Stimulated activated naive CD8-positive, alpha-beta T cell treated with anti-CD3 and anti-CD28 coated beads, Interleukin-15, amount 100 ng/mL, for 72 hours (primary cell): ENCODE data around the gene ALX1.
"Not testable (repeated sequence)": the region's sequence is repeated elsewhere in the genome, so short reads cannot be mapped to it uniquely, and the experiment has no call there.

Experiments used
- ATAC-seq: fragments of 150-1000 bp; cut with Tn5 transposase; 2 replicates; pipeline ENCODE4 v1.10.0; 2021; ENCODE audit warnings: mild to moderate bottlenecking, moderate library complexity
- DNase-seq, 2 donors: peaks; one replicate each; pipeline ENCODE4 v3.0.0; 2021 to 2022
- H3K27ac Mint-ChIP-seq, 2 donors: one replicate each; pipeline ENCODE4 v1.8.0; 2022; ENCODE audit warnings: mild to moderate bottlenecking in 2 of 2, mixed read lengths in 2 of 2, moderate library complexity in 2 of 2
- H3K27me3 Mint-ChIP-seq: one replicate; pipeline ENCODE4 v1.8.0; 2022; ENCODE audit warnings: mixed read lengths
- H3K4me1 Mint-ChIP-seq: one replicate; pipeline ENCODE4 v1.8.0; 2022; ENCODE audit warnings: mild to moderate bottlenecking, mixed read lengths
- H3K4me3 Mint-ChIP-seq, 2 donors: one replicate each; pipeline ENCODE4 v1.8.0; 2022; ENCODE audit warnings: mild to moderate bottlenecking in 2 of 2, mixed read lengths in 2 of 2, moderate library complexity in 1 of 2
- H3K9me3 Mint-ChIP-seq, 2 donors: one replicate each; pipeline ENCODE4 v1.8.0; 2022; ENCODE audit warnings: mixed read lengths in 2 of 2

Gene ALX1

DNA sequence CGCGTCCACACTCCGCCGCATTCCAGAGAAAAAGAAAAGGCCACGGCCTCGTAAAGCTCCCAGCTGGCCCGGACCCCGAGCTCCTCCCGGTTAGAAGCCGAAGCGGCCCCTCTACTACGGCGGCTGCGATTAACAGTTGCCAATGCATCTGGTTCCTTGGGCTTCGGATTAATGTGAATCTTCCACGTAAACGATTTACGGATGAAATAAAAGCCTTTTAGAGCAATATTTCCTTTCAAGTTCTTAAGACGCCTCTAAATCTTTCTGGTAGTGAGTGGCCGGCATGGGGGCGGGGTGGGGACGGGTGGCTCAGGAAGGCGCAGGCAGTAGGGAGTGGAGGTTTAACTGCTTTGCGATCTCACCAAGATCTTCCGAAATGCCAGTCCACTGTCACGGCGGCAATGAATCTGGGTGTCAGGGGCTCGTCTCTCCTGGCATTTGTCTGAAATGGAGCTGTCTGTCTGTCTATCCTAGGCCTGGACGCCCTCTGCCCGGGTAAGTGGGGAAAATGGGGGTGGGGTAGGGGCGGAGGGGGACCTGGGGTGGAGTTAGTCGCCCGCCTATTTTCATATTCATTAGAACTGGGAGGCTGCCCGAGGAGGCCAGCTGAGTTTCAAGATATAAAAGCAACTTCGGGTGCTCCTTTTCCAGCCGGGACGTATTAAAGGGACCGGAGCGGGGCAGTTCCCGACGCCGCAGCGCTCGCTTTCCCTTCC is 413 bp upstream of the ALX1 start:
- H3K27ac Mint-ChIP-seq = no peak overlapping the region
- ATAC-seq (no peak), DNase-seq (no peak)
- no peaks in the 10 kb centered on the region for H3K9me3 Mint-ChIP-seq
- H3K4me3 Mint-ChIP-seq = no peak overlapping the region
- peaks cover 69% of the 10 kb centered on the region for H3K27me3 Mint-ChIP-seq
- peaks cover 12% of the 10 kb centered on the region for H3K4me1 Mint-ChIP-seq

DNA sequence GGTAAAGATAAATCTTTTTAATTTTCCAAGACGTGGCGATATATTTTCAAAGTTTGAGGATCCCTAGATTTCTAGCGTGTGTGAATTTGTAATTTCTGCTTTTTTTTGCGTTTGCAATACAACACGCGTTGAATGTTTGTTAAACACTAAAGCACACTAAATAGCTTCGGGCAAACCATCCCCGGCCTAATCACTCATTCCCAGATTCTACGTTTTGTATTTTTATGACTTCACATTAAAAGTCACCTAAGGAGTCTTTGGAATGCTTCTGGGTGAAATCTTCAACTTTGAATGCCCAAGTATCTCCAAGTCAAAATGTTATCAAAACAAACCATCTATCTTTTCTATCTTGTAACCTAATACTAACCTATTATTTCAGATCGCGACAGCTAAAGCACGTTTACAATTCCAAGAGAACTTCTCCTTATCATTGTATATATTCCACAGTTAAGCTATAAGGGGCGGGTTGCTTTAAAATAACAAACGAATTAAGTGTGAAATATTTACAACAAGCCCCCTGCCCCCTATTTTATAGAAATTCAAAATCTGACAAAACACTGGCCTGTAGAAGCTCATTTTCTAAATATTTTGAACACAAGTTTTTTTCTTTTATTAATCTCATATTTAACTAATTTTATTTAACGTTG is 1.1 kb downstream of the ALX1 start:
- H3K4me1 Mint-ChIP-seq = peaks cover 12% of the 10 kb centered on the region
- no peak overlapping the region for H3K4me3 Mint-ChIP-seq
- peaks cover 59% of the 10 kb centered on the region for H3K27me3 Mint-ChIP-seq
- ATAC-seq (no peak), DNase-seq (no peak)
- no peak overlapping the region for H3K27ac Mint-ChIP-seq
- no peaks in the 10 kb centered on the region for H3K9me3 Mint-ChIP-seq

GRCh38 chr12:85281636-85282312 is 1.8 kb downstream of the ALX1 start:
- Mint-ChIP-seq H3K4me1 (peaks cover 12% of the 10 kb centered on the region), H3K27ac (no peak overlapping the region), H3K9me3 (no peaks in the 10 kb centered on the region), H3K27me3 (peaks cover 53% of the 10 kb centered on the region), H3K4me3 (no peak overlapping the region)
- DNase-seq (no peak), ATAC-seq (no peak)

DNA sequence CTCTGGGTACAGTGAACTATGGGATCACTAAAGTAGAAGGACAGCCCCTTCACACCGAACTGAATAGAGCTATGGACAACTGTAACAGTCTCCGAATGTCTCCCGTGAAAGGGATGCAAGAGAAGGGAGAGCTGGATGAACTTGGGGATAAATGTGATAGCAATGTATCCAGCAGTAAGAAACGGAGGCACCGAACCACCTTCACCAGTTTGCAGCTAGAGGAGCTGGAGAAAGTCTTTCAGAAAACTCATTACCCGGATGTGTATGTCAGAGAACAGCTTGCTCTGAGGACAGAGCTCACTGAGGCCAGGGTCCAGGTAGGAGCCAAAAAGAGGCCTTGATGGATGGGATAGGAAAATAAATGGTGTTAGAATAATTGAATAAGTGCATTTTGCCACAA is 3.5 kb downstream of the ALX1 start:
- no peak for DNase-seq
- no peak overlapping the region for H3K27ac Mint-ChIP-seq
- H3K27me3 Mint-ChIP-seq = peaks cover 35% of the 10 kb centered on the region
- H3K4me3 Mint-ChIP-seq = no peak overlapping the region
- no peaks in the 10 kb centered on the region for H3K9me3 Mint-ChIP-seq
- peaks cover 12% of the 10 kb centered on the region for H3K4me1 Mint-ChIP-seq
- ATAC-seq = no peak

- Mint-ChIP-seq H3K27ac (no peak overlapping the region), H3K9me3 (no peaks in the 10 kb centered on the region), H3K27me3 (no peaks in the 10 kb centered on the region), H3K4me3 (no peak overlapping the region), H3K4me1 (no peaks in the 10 kb centered on the region)
- ATAC-seq (no peak), DNase-seq (no peak)
Measured at GRCh38 chr12:85296362-85296761, 16.3 kb downstream of the ALX1 start.

GRCh38 chr12:85299053-85299452 is 19.0 kb downstream of the ALX1 start:
- ATAC-seq (no peak), DNase-seq (no peak)
- H3K27ac Mint-ChIP-seq = no peak overlapping the region
- H3K4me3 Mint-ChIP-seq = no peak overlapping the region
- no peaks in the 10 kb centered on the region for H3K27me3 Mint-ChIP-seq
- H3K9me3 Mint-ChIP-seq = no peaks in the 10 kb centered on the region
- H3K4me1 Mint-ChIP-seq = no peaks in the 10 kb centered on the region

DNA sequence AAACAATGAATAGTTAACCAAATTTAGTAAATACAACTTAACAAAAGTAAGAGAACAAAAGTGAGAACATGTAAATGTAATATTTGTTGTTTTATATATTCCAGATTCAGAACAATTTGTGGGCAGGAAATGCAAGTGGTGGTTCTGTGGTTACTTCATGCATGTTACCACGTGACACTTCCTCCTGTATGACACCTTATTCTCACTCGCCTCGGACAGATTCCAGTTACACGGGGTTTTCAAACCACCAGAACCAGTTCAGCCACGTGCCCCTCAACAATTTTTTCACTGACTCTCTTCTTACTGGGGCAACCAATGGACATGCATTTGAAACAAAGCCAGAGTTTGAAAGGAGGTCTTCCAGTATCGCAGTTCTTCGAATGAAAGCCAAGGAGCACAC is 21.0 kb downstream of the ALX1 start:
- no peak overlapping the region for H3K4me3 Mint-ChIP-seq
- H3K9me3 Mint-ChIP-seq = no peaks in the 10 kb centered on the region
- ATAC-seq (no peak), DNase-seq (no peak)
- H3K27me3 Mint-ChIP-seq = no peaks in the 10 kb centered on the region
- no peaks in the 10 kb centered on the region for H3K4me1 Mint-ChIP-seq
- H3K27ac Mint-ChIP-seq = no peak overlapping the region

- H3K27ac Mint-ChIP-seq = no peak overlapping the region
- ATAC-seq (no peak), DNase-seq (no peak)
- H3K4me3 Mint-ChIP-seq = no peak overlapping the region
- H3K27me3 Mint-ChIP-seq = no peaks in the 10 kb centered on the region
- no peaks in the 10 kb centered on the region for H3K4me1 Mint-ChIP-seq
- H3K9me3 Mint-ChIP-seq = no peaks in the 10 kb centered on the region
Measured at GRCh38 chr12:85308374-85308773, 28.4 kb downstream of the ALX1 start.

- no peak for DNase-seq
Measured at GRCh38 chr12:85309125-85309566, 29.1 kb downstream of the ALX1 start.

GRCh38 chr12:85310025-85310424 is 30.0 kb downstream of the ALX1 start:
- Mint-ChIP-seq H3K27me3 (no peaks in the 10 kb centered on the region), H3K27ac (no peak overlapping the region), H3K9me3 (no peaks in the 10 kb centered on the region), H3K4me1 (no peaks in the 10 kb centered on the region), H3K4me3 (no peak overlapping the region)
- ATAC-seq = no peak
- no peak for DNase-seq

More at GRCh38 chr12:85309125-85309566, 29.1 kb downstream of the ALX1 start:
- Mint-ChIP-seq H3K9me3 (no peaks in the 10 kb centered on the region), H3K4me3 (no peak overlapping the region), H3K27me3 (no peaks in the 10 kb centered on the region), H3K4me1 (no peaks in the 10 kb centered on the region), H3K27ac (no peak overlapping the region)
- no peak for ATAC-seq

- no peak for ATAC-seq
Measured at GRCh38 chr12:85310456-85311076, 30.5 kb downstream of the ALX1 start.

DNA sequence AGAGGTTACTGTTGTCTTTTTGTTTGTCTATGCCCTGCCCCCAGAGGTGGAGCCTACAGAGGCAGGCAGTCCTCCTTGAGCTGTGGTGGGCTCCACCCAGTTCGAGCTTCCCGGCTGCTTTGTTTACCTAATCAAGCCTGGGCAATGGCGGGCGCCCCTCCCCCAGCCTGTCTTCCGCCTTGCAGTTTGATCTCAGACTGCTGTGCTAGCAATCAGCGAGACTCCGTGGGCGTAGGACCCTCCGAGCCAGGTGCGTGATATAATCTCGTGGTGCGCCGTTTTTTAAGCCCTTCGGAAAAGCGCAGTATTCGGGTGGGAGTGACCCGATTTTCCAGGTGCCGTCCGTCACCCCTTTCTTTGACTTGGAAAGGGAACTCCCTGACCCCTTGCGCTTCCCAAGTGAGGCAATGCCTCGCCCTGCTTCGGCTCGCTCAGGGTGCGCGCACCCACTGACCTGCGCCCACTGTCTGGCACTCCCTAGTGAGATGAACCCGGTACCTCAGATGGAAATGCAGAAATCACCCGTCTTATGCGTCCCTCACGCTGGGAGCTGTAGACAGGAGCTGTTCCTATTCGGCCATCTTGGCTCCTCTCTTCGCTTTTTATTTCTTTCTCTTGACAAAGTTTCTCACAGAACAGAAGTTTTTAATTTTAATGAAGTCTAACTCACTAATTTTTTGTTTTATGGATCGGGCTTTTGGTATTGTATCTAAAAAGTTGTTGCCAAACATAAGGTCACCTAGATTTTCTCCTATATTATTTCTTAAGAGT is 38.0 kb downstream of the ALX1 start:
- H3K9me3 Mint-ChIP-seq, ATAC-seq, H3K4me3 Mint-ChIP-seq, H3K4me1 Mint-ChIP-seq, DNase-seq, H3K27me3 Mint-ChIP-seq: not testable (repeated sequence)
- H3K27ac Mint-ChIP-seq = peak overlapping the region in 1 of 2 donors; percentile 34

More at GRCh38 chr12:85310456-85311076, 30.5 kb downstream of the ALX1 start:
- Mint-ChIP-seq H3K4me1 (no peaks in the 10 kb centered on the region), H3K27ac (no peak overlapping the region), H3K4me3 (no peak overlapping the region), H3K9me3 (no peaks in the 10 kb centered on the region), H3K27me3 (no peaks in the 10 kb centered on the region)
- no peak for DNase-seq

DNA sequence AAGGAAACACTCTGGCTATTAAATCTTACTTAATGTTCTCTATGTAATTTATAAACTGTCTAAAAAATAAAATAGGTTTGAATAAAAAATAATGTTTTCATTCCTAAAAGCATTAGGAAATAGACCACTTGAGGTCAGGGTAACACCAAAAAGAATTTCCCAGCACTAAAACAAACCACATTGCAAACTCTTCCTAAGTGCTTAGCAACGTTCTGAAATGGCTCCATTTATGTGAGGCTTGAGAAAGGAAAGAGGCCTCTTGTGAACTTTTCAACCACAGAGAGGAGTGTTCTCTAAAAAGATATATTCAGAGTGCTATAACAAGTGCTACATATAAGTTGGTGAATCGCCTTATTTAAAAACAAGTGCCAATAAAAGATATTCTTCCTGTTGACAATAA is 42.7 kb downstream of the ALX1 start:
- Mint-ChIP-seq H3K4me1 (no peaks in the 10 kb centered on the region), H3K27me3 (no peaks in the 10 kb centered on the region), H3K4me3 (no peak overlapping the region), H3K9me3 (peaks cover 11 to 12% of the 10 kb centered on the region in 2 donors), H3K27ac (no peak overlapping the region)
- DNase-seq = no peak
- ATAC-seq = no peak

GRCh38 chr12:85325442-85325841 is 45.4 kb downstream of the ALX1 start:
- Mint-ChIP-seq H3K4me3 (no peak overlapping the region), H3K27ac (no peak overlapping the region), H3K9me3 (peaks cover 5% of the 10 kb centered on the region in 2 donors), H3K4me1 (no peaks in the 10 kb centered on the region), H3K27me3 (no peaks in the 10 kb centered on the region)
- DNase-seq (no peak), ATAC-seq (no peak)

GRCh38 chr12:85329913-85330312 is 49.9 kb downstream of the ALX1 start:
- Mint-ChIP-seq H3K9me3 (peaks cover 5% of the 10 kb centered on the region in 2 donors), H3K4me3 (no peak overlapping the region), H3K27ac (no peak overlapping the region), H3K27me3 (no peaks in the 10 kb centered on the region), H3K4me1 (no peaks in the 10 kb centered on the region)
- no peak for ATAC-seq
- DNase-seq = no peak
